Measurements from ENCODE around the gene PSORS1C2. TPM values are rescaled to one million over a fixed set of nuclear protein-coding genes. Genes with fewer than 3 reads are reported as not detected.

PSORS1C2 gene
- total and polyA plus RNA-seq, 8 donors, result 0.14 to 0.17 TPM; not detected in 6

DNA sequence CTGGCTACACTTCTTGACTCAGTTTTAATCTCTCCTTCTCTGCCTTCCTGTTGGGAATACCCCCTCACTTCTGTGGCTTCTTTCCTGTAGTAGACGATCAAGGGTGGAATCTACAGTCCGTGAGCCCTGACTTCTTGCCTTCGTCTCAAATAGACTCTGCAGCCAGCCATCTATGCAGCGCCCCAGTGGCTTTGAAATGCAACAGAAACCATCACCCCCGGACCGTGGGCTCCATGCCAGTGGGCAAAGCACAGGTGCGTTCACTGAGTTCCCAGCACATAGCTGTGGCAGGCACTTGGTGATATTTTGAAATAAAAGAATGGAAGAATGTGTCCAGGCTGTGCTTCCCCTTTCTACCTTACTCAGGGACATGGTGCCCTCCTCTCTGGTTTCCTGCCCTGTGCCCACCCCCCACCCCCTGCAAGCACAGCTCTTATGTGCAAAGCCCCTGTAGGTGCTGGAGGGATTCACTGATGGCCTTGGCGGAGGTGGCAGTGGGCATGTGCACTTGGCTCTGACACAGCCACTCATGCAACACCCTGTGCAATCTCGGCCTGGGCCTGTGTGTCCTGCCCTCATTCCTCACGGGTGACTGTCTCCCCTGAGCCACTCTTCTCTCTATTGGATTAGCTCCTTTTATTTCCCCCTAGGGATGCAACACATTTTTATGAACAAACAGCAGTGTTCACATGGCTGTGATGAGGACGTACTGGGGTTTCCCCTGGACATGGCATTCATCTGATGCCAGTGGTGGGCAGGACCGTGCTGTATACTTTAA lies 13.1 kb downstream of the PSORS1C2 start:
- Histone ChIP-seq H3K9me3 (no peaks in the 10 kb centered on the region), H3K27ac (peak overlapping the region in 1 of 2 donors; percentile 45), H3K4me1 (peaks cover 0 to 29% of the 10 kb centered on the region in 2 donors), H3K27me3 (no peaks in the 10 kb centered on the region), H3K36me3 (no peaks in the 10 kb centered on the region), H3K4me3 (no peak overlapping the region)
- TF ChIP-seq, protein P1, sequence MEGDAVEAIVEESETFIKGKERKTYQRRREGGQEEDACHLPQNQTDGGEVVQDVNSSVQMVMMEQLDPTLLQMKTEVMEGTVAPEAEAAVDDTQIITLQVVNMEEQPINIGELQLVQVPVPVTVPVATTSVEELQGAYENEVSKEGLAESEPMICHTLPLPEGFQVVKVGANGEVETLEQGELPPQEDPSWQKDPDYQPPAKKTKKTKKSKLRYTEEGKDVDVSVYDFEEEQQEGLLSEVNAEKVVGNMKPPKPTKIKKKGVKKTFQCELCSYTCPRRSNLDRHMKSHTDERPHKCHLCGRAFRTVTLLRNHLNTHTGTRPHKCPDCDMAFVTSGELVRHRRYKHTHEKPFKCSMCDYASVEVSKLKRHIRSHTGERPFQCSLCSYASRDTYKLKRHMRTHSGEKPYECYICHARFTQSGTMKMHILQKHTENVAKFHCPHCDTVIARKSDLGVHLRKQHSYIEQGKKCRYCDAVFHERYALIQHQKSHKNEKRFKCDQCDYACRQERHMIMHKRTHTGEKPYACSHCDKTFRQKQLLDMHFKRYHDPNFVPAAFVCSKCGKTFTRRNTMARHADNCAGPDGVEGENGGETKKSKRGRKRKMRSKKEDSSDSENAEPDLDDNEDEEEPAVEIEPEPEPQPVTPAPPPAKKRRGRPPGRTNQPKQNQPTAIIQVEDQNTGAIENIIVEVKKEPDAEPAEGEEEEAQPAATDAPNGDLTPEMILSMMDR (IDR thresholded peaks at IDR 0.05), result no peak
- intact Hi-C loops (cut with DNase I), result no loop called here
- ATAC-seq (no peak), DNase-seq (peak in 1 of 4 donors; percentile 58)

- intact Hi-C loops (cut with DNase I), result no loop called here
- ATAC-seq (peak; percentile 58), DNase-seq (peak in 2 of 4 donors; percentile 55 to 78)
- Histone ChIP-seq H3K4me3 (no peak overlapping the region), H3K27ac (peak overlapping the region in 1 of 2 donors; percentile 45), H3K4me1 (peaks cover 0 to 29% of the 10 kb centered on the region in 2 donors), H3K9me3 (no peaks in the 10 kb centered on the region), H3K36me3 (no peaks in the 10 kb centered on the region), H3K27me3 (no peaks in the 10 kb centered on the region)
- TF ChIP-seq, protein P1 (IDR thresholded peaks at IDR 0.05), result no peak
Measured at GRCh38 chr6:31125162-31125561, 13.7 kb downstream of the PSORS1C2 start.

- Histone ChIP-seq H3K9me3 (no peaks in the 10 kb centered on the region), H3K27ac (peak overlapping the region; percentile 39 to 61), H3K4me3 (no peak overlapping the region), H3K4me1 (peaks cover 0 to 29% of the 10 kb centered on the region in 2 donors), H3K27me3 (no peaks in the 10 kb centered on the region), H3K36me3 (no peaks in the 10 kb centered on the region)
- intact Hi-C loops (cut with DNase I), result no loop called here
- ATAC-seq, result peak; percentile 68
- TF ChIP-seq, protein P1 (IDR thresholded peaks at IDR 0.05), result no peak
- peak; percentile 34 to 90 (median 81) for DNase-seq
Measured at GRCh38 chr6:31122791-31123706, 15.8 kb downstream of the PSORS1C2 start.

DNA sequence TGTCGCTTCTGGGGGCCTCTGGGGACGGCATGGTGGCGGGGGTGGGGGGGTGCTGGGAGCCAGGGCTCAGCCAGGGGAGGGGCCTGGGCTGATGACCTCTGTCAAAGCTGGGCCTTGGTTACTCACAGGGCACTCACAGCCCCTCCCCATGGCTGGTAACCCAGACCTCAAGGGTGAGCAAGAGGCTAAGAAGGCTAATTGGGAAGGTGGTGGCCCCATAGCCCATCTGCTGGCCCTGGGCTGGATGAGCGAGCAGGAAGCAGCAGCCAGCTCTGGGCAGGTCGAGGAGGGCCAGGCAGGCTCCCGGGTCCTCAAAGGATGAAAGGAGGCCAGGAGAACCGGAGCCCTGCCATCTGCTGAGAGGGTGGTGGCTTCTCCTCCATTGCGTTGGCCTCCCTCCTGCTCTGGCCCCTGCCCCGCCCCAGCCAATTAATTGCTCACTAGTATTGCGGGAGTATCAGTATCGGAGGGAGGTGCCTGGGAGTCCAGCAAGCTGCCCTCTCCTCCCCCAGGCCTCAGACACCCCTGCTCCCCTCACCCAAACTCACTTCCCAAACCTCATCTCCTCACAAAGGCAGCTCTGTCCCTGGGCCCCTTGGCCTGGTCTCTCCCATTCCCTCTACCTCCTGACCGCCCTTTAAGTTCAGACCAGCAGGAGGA lies 17.6 kb downstream of the PSORS1C2 start:
- ATAC-seq (no peak), DNase-seq (peak in 1 of 4 donors; percentile 46)
- H3K4me1 ChIP-seq, result peaks cover 0 to 29% of the 10 kb centered on the region in 2 donors
- intact Hi-C loops (cut with DNase I), result no loop called here
- H3K27me3 ChIP-seq, result no peaks in the 10 kb centered on the region
- H3K36me3 ChIP-seq, result no peaks in the 10 kb centered on the region
- TF ChIP-seq, protein P1 (IDR thresholded peaks at IDR 0.05), result no peak
- H3K27ac ChIP-seq, result no peak overlapping the region
- H3K4me3 ChIP-seq, result no peak overlapping the region
- H3K9me3 ChIP-seq, result no peaks in the 10 kb centered on the region
